ENCODE results near the gene FRK.

GRCh38 chr6:115934829-115935228 is 125.9 kb downstream of the FRK start:
- no peak for TF ChIP-seq POLR2A (IDR thresholded peaks at IDR 0.05)
- no peak for TF ChIP-seq CTCF (IDR thresholded peaks at IDR 0.05)

Measured in testis (tissue), 2 donors.